ENCODE results near the gene STEAP4. TPM values are rescaled to one million over a fixed set of nuclear protein-coding genes. Genes with fewer than 3 reads are reported as not detected.
"Not testable (repeated sequence)": the region's sequence is repeated elsewhere in the genome, so short reads cannot be mapped to it uniquely, and the experiment has no call there.

STEAP4 gene
- total RNA-seq, 2 experiments from 2014 or later, result not detected

- CTCF ChIA-PET, result no interaction called here
Observed at GRCh38 chr7:88267421-88267820, 39.3 kb downstream of the STEAP4 start.

GRCh38 chr7:88264987-88265386, 41.7 kb downstream of the STEAP4 start:
- POLR2A ChIA-PET, result not testable (repeated sequence)

More at GRCh38 chr7:88267421-88267820, 39.3 kb downstream of the STEAP4 start:
- TF ChIP-seq CTCF (IDR thresholded peaks at IDR 0.05), result no peak
- H3K36me3 Mint-ChIP-seq (ENCODE audit: low read depth), result no peaks in the 10 kb centered on the region
- peaks cover 7% of the 10 kb centered on the region for H3K27me3 Mint-ChIP-seq
- H3K4me1 Mint-ChIP-seq (ENCODE audit: low read depth), result no peaks in the 10 kb centered on the region
- intact Hi-C loops (cut with micrococcal nuclease), result no loop called here
- POLR2A ChIA-PET, result no interaction called here
- no peaks in the 10 kb centered on the region for H3K9me3 Mint-ChIP-seq
- ATAC-seq (no peak), DNase-seq (no peak)
- H3K4me3 Mint-ChIP-seq, result no peak overlapping the region
- no peak overlapping the region for H3K27ac Mint-ChIP-seq

GRCh38 chr7:88262562-88262961, 44.1 kb downstream of the STEAP4 start:
- no peak for TF ChIP-seq CTCF (IDR thresholded peaks at IDR 0.05)
- Mint-ChIP-seq H3K4me1 (ENCODE audit: low read depth) (no peaks in the 10 kb centered on the region), H3K4me3 (no peak overlapping the region), H3K36me3 (ENCODE audit: low read depth) (no peaks in the 10 kb centered on the region), H3K27me3 (peaks cover 9% of the 10 kb centered on the region), H3K27ac (no peak overlapping the region), H3K9me3 (no peaks in the 10 kb centered on the region)
- no peak for DNase-seq
- CTCF ChIA-PET, result no interaction called here
- POLR2A ChIA-PET, result no interaction called here
- intact Hi-C loops (cut with micrococcal nuclease), result no loop called here
- ATAC-seq, result no peak

More at GRCh38 chr7:88264987-88265386, 41.7 kb downstream of the STEAP4 start:
- intact Hi-C loops (cut with micrococcal nuclease); DNase-seq; ATAC-seq; H3K27me3 Mint-ChIP-seq; H3K36me3 Mint-ChIP-seq (ENCODE audit: low read depth); H3K4me1 Mint-ChIP-seq (ENCODE audit: low read depth); H3K4me3 Mint-ChIP-seq; H3K9me3 Mint-ChIP-seq; H3K27ac Mint-ChIP-seq: not testable (repeated sequence)
- CTCF ChIA-PET, result interaction anchor here (0.9 kb wide), 1 partner anchor 9 kb away, joined by 3 read pairs; no protein-coding TSS in a partner anchor

GRCh38 chr7:88260719-88261118, 46.0 kb downstream of the STEAP4 start:
- no peak for TF ChIP-seq CTCF (IDR thresholded peaks at IDR 0.05)
- intact Hi-C loops (cut with micrococcal nuclease), result no loop called here
- Mint-ChIP-seq H3K27me3 (peaks cover 12% of the 10 kb centered on the region), H3K4me3 (no peak overlapping the region), H3K9me3 (no peaks in the 10 kb centered on the region), H3K27ac (no peak overlapping the region), H3K36me3 (ENCODE audit: low read depth) (no peaks in the 10 kb centered on the region), H3K4me1 (ENCODE audit: low read depth) (no peaks in the 10 kb centered on the region)
- ATAC-seq (no peak), DNase-seq (no peak)
- CTCF ChIA-PET, result no interaction called here
- POLR2A ChIA-PET, result no interaction called here

GRCh38 chr7:88259656-88260380, 46.9 kb downstream of the STEAP4 start:
- Mint-ChIP-seq H3K4me1 (ENCODE audit: low read depth) (no peaks in the 10 kb centered on the region), H3K27me3 (peaks cover 12% of the 10 kb centered on the region), H3K27ac (no peak overlapping the region), H3K36me3 (ENCODE audit: low read depth) (no peaks in the 10 kb centered on the region), H3K4me3 (no peak overlapping the region), H3K9me3 (no peaks in the 10 kb centered on the region)
- ATAC-seq (no peak), DNase-seq (no peak)
- intact Hi-C loops (cut with micrococcal nuclease), result no loop called here
- CTCF ChIA-PET, result interaction anchor here (0.8 kb wide), 1 partner anchor 17 kb away, joined by 3 read pairs; no protein-coding TSS in a partner anchor
- POLR2A ChIA-PET, result no interaction called here
- no peak for TF ChIP-seq CTCF (IDR thresholded peaks at IDR 0.05)

- H3K36me3 Mint-ChIP-seq (ENCODE audit: low read depth); intact Hi-C loops (cut with micrococcal nuclease); H3K4me1 Mint-ChIP-seq (ENCODE audit: low read depth); H3K27ac Mint-ChIP-seq; CTCF ChIA-PET; ATAC-seq; DNase-seq; H3K4me3 Mint-ChIP-seq; POLR2A ChIA-PET: not testable (repeated sequence)
- peaks cover 11% of the 10 kb centered on the region for H3K9me3 Mint-ChIP-seq
- peaks cover 12% of the 10 kb centered on the region for H3K27me3 Mint-ChIP-seq
Observed at GRCh38 chr7:88258296-88258695, 48.4 kb downstream of the STEAP4 start.

Measured in activated CD8-positive, alpha-beta T cell treated with anti-CD3 and anti-CD28 coated beads for 36 hours (primary cell).